HG03439 (cell line): ENCODE results near the gene ISOC2.

ENCODE experiments used
- ATAC-seq: cut with Tn5 transposase; IDR thresholded peaks from one replicate; pipeline ENCODE4 v1.9.1; 2021; ENCODE audit warnings: mild to moderate bottlenecking, moderate library complexity; ENCODE audit not compliant: unreplicated experiment

ISOC2 gene

GRCh38 chr19:55490478-55491432 is 29.3 kb upstream of the ISOC2 start:
- ATAC-seq = no peak

- ATAC-seq = no peak
These were observed 28.5 kb upstream of the ISOC2 start for GRCh38 chr19:55489711-55490477.

GRCh38 chr19:55488986-55489710 is 27.7 kb upstream of the ISOC2 start:
- ATAC-seq = no peak

- no peak for ATAC-seq
These were observed 26.7 kb upstream of the ISOC2 start, which contains the start of gene SSC5D for GRCh38 chr19:55487924-55488687. Gene SSC5D, plus strand, starts transcription at chr19:55488436. Its CDS starts 154 bp downstream, at chr19:55488590.

GRCh38 chr19:55486971-55487923 is 25.8 kb upstream of the ISOC2 start:
- no peak for ATAC-seq

GRCh38 chr19:55486043-55486970 is 24.9 kb upstream of the ISOC2 start:
- no peak for ATAC-seq

- ATAC-seq = no peak
These were observed 24.1 kb upstream of the ISOC2 start for GRCh38 chr19:55485439-55486011.

GRCh38 chr19:55484593-55485438 is 23.4 kb upstream of the ISOC2 start, which contains the start of gene NAT14:
Gene NAT14, plus strand, starts transcription at chr19:55485188. Its CDS starts 521 bp downstream, at chr19:55485709.
- ATAC-seq = no peak

- ATAC-seq = no peak
These were observed 22.5 kb upstream of the ISOC2 start for GRCh38 chr19:55483706-55484592.

- no peak for ATAC-seq
These were observed 21.7 kb upstream of the ISOC2 start for GRCh38 chr19:55482967-55483705.

- no peak for ATAC-seq
These were observed 20.9 kb upstream of the ISOC2 start for GRCh38 chr19:55482156-55482961.

GRCh38 chr19:55481794-55482155 is 20.3 kb upstream of the ISOC2 start:
- no peak for ATAC-seq

GRCh38 chr19:55481148-55481793 is 19.8 kb upstream of the ISOC2 start:
- ATAC-seq = no peak
